Hepatic stellate cell (primary cell): Measurements from ENCODE around the gene CD70.
"Not testable (repeated sequence)": the region's sequence is repeated elsewhere in the genome, so short reads cannot be mapped to it uniquely, and the experiment has no call there.

ENCODE experiments used
- DNase-seq: peaks from one replicate; pipeline ENCODE4 v3.0.0; 2011; ENCODE audit warnings: low spot score

CD70 gene, protein sequence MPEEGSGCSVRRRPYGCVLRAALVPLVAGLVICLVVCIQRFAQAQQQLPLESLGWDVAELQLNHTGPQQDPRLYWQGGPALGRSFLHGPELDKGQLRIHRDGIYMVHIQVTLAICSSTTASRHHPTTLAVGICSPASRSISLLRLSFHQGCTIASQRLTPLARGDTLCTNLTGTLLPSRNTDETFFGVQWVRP

DNA sequence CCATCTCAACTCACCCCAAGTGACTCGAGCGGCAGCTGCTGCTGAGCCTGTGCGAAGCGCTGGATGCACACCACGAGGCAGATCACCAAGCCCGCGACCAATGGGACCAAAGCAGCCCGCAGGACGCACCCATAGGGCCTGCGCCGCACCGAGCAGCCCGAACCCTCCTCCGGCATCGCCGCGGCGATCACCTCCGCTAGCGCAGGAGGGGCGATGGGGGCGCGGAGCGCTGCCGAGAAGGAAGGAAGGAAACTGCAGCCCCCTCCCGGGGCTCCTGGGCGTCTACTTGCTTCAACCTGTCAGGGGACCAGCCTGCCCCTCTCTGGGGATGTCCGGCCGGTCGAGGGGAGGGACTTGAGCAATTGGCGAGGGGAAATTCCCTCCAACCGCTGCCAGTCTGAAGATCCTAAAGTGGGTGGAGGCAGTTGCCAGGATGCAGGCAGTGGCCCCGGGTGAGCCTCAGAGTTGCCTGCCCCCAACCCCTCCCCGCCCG lies at the start of gene CD70:
TSS of gene CD70 (minus strand) at position 324 of the 493 bp plus-strand sequence. CDS start at position 176, 148 bp downstream.
- no peak for DNase-seq

DNA sequence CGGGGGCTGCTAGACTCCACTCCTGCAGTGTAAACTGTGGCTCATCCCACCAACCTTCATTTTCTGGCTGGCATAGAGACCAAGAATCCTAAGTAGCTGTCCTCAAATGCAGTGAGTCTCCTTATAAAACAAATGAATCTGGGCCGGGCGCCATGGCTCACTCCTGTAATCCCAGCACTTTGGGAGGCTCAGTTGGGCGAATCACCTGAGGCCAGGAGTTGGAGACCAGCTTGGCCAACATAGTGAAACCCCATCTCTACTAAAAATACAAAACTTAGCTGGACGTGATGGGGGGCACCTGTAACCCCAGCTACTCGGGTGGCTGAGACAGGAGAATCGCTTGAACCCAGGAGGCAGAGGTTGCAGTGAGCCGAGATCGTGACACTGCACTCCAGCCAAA lies 49.4 kb upstream of the CD70 start:
- DNase-seq: not testable (repeated sequence)

DNA sequence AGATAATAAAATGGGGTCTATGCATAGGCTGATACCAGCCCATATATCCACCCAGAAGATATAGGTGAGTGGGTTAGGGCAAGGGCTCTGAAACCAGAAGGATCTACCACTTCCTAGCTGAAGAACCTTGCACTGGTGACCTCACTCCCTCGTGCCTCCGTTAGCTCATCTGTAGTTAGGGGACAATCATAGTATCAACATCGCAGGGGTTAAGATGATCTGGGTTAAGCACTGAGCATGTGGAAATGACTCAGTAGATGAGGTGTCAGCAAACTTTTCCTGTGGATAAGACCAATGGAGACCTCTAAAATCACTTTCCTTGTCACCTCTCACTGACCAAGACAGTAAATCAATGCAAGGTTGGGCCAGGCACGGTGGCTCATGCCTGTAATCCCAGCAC lies 48.5 kb upstream of the CD70 start:
- no peak for DNase-seq

DNA sequence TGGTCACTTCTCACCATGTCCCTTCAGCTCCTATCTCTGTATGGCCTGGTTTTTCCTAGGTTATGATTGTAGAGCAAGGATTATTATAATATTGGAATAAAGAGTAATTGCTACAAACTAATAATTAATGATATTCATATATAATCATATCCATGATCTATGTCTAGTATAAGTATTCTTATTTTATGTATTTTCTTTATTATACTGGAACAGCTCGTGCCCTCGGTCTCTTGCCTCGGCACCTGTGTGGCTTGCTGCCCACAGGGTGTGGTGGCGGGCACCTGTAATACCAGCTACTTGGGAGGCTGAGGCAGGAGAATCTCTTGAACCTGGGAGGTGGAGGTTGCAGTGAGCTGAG lies 42.5 kb upstream of the CD70 start:
- DNase-seq: not testable (repeated sequence)

DNA sequence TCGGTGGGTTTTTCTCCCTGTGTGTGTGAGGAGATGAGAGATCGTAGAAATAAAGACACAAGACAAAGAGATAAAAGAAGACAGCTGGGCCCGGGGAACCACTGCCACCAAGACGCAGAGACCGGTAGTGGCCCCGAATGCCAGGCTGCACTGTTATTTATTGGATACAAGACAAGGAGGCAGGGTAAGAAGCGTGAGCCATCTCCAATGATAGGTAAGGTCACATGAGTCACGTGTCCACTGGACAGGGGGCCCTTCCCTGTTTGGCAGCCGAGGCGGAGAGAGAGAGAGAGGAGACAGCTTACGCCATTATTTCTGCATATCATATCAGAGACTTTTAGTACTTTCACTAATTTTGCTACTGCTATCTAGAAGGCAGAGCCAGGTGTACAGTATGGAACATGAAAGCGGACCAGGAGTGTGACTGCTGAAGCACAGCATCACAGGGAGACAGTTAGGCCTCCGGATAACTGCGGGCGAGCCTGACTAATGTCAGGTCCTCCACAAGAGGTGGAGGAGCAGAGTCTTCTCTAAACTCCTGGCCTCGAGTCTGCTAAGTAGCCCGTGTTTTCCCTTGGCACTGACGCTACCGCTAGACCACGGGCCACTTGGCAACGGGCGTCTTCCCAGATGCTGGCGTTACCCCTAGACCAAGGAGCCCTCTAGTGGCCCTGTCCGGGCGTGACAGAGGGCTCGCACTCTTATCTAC lies 42.0 kb upstream of the CD70 start:
- not testable (repeated sequence) for DNase-seq

DNA sequence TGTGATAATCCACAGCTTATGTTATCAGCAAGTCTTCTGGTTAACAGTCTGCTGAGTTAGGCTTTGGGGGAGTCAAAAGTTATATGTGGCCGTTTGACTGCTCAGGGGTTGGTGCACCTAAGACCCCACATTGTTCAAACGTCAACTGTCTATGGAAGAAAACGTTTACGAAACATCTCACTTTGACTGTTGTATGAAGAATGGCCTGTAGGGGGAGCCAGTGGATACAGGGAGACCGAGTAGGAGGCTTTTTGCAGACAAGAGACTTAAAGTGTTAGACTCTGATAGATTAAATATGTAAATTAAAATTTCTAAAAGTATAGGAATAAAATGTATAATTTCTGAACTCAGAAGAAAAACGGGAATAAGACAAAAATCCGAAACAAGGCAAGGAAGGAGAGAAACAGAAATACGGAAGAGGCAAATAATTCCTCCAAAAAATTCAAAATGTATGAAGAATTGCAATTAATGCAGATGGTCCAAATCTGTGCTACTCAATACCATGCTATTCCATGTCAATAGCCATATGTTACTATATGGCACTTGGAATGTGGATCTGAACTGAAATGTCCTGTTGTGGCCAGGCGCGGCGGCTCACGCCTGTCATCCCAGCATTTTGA lies 41.2 kb upstream of the CD70 start:
- peak; percentile 43 for DNase-seq

DNA sequence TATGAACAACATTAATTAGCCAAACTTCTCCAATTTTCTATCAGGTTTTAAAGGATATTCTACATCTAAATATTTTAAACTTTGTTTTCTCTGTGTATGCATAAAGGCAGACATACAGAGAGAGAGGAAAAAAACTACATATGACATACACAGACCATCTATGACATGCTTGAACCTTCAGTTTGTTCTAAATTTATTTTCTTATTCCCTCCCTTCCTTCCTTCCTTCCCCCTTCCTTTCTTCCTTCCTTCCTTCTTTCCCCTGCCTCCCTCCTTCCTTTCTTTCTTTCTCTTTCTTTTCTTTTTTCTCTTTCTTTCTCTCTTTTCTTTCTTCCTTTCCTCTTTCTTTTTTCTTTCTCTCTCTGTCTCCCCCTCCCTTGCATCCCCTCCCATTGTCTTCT lies 35.8 kb upstream of the CD70 start:
- DNase-seq: no peak

DNA sequence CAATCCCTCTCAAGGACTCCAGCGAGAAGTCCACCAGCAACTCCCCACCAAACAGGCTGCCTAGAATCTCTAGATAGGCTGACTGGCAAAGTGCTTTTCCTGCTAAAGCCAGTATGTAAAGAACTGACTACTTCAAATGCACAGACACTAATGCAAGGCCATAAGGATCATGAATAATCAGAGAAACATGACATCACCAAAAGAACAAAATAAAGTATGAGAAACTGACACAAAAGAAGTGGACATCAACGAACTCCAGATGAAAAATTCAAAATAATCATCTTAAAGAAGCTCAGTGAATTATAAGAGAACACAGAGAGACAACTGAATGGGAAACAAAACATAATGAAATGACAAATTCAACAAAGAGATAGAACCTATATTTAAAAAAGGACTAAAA lies 26.4 kb upstream of the CD70 start:
- no peak for DNase-seq

DNA sequence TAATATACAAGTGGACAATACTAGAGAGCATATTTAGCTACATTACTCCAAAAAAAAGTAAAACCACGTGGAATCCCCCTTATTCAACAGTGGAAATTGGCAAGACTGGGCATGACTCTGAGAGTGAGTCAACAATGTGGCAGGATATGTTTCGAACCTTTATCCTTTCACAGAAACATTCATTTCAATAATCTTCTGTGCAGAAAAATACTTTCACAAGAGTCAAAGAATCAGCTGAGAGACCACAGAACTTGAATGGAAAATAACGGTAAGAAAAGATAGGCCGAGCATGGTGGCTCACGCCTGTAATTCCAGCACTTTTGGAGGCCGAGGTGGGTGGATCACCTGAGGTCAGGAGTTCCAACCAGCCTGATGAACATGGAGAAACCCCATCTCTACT lies 25.1 kb upstream of the CD70 start:
- no peak for DNase-seq

DNA sequence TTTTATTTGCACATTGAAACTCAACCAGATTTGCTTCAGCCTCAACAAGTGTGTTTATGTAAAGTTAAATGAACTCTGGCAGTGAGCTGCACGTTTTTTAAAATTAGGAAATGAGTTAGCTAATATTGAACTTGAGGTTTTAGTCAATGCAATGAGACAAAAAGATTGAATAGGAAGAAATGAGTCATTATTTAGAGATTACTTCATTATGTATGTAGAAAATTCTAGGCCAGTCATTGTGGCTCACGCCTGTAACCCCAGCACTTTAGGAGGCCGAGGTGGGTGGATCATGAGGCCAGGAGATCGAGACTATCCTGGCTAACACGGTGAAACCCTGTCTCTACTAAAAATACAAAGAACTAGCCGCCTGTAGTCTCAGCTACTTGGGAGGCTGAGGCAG lies 22.8 kb upstream of the CD70 start:
- no peak for DNase-seq

DNA sequence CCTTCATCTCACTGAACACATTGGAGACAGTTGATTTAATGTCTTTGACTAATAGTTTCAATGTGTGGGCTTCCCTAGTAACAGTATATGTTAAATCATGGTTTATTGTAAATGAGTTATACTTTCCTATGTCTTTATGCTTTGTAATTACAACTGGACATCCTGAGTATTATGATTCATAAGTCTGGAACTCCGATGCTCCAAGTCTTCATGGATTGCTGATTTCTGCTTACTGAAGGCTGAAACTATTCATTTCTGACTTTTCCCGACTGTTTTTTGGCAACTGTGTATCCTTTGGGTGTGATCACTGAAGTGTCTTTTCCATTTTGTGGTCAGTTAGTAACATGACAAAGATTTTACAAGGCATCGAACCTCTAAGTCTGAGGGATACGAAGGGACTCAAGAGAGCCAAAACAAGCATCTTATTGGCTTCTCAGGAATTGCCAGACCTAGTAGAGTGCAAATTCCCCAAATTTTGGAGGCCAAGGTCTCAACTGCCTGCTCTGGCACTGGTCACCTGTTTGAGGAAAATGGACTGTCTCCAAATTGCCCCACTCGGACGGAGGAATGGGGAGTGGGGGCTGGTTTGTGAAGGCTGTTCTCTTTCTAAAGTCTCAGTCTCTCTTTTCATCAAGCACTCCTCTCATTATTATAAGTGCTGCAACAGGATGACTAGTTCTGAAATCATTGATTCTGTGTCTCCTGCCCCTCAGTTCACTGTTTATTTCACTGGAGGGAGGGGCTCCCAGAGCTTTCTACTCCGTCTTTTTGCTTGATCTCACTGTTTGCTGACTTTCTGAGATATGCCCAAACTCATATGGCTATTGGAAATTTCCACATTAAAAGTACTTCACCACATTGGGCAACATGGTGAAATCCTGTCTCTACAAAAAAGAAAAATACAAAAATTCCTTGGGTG lies 20.2 kb upstream of the CD70 start:
- DNase-seq: peak; percentile 46

DNA sequence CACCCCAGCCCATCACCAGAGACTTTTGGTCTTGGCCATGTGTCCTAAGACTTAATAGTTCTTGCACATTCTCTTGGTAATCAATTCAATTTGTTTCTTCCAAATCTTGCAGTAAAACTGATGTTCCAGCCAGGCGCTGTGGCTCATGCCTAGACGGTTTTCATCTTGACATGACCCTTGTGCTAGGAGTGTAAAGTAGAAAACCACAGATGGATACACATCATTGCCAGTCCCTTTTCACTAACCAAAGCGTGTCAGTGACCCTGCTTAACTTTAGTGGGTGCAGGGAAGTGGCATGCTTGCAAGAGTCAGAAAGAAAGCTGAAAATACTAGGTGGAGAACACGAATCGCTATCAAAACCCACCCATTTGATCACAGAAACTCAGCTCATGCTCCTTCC lies 18.0 kb upstream of the CD70 start:
- no peak for DNase-seq

DNA sequence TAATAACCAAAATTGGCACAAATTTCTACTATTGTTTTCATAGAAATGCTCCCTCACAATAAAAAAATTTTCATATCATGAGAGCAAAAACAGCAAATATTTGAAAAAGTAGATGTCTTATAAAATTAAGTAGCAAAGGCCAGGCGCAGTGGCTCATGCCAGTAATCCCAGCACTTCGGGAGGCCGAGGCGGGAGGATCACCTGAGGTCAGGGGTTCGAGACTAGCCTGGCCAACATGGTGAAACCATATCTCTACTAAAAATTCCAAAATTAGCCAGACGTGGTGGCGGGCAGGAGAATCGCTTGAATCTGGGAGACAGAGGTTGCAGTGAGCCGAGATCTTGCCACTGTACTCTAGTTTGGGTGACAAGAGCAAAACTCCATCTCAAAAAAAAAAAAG lies 17.2 kb upstream of the CD70 start:
- DNase-seq: not testable (repeated sequence)

DNA sequence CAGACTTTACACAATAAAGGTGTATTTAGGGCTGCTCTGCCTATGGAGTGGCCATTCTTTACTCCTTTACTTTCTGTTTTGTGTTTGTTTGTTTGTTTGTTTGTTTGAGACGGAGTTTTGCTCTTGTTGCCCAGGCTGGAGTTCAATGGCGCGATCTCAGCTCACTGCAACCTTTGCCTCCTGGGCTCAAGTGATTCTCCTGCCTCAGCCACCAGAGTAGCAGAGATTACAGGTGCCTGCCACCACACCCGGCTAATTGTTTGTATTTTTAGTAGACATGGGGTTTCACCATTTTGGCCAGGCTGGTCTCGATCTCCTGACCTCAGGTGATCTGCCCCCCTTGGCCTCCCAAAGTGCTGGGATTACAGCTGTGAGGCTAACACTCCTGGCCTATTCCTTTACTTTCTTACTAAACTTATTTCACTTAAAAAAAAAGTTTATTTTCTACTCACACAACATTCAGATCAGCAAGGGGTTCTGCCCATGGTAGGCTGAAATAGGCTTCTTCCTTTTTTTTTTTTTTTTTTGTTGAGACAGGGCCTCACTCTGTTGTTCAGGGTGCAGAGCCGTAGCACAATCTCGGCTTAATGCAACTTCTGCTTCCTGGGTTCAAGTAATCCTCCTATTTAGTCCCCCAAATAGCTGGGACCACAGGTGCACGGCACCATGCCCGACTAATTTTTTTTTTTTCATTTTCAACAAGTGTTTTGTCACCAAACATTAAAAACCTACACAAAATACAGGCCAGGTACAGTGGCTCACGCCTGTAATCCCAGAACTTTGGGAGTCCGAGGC lies 15.5 kb upstream of the CD70 start:
- DNase-seq: not testable (repeated sequence)

DNA sequence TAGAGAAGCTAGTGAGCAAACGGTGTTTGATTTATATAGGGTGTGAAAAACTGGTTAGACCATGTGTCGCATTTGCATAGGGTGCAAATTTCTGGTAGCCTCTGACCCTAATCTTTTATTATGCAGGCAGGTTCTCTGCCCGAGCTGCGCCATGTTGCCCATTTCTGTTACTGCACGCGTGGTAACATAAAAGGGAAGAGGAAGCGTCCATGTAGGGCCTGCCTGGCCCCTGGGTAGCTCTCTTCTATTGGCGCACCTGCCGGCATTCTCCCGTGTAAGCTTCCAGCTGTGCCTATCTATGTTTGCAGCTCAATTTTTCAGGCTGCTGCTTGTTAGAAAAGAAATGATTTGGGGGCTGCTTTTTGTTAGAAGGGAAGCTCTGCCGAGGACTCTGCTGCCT lies 14.0 kb upstream of the CD70 start:
- no peak for DNase-seq

DNA sequence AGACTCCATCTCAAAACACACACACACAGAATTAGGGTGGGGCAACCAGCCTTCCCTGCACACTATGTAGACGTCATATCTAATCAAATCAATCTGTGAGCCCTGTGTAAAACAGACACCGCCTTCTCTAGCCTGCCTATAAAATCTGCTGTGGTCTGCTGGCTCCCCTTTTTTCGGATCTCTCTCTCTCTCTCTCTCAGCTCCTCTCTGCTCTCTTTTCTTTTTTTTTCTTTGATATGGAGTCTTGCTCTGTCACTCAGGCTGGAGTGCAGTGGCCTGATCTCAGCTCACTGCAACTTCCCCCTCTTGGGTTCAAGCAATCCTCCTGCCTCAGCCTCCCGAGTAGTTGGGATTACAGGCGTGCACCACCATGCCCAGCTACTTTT lies 11.8 kb upstream of the CD70 start:
- DNase-seq: no peak

DNA sequence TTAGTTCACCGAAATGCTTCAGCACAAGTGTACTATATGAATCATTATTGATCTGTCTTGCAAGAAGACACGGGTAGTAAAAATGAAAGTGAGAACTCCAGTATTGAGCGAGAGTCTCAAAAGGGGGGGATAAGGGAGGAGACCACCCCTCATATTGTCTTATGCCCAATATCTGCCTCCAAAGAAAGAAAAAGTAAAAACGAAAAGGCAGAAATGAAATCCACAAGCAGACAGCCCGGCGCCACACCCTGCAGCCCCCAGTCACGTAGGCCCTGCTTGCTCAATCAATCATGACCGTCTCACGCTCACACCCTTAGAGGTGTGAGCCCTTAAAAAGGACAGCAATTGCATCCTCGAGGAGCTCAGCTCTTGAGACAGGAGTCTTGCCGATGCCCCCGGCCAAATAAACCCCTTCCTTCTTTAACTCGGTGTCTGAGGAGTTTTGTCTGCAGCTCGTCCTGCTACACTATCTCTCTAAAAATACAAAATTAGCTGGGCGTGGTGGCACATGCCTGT lies 10.6 kb upstream of the CD70 start:
- DNase-seq: not testable (repeated sequence)

DNA sequence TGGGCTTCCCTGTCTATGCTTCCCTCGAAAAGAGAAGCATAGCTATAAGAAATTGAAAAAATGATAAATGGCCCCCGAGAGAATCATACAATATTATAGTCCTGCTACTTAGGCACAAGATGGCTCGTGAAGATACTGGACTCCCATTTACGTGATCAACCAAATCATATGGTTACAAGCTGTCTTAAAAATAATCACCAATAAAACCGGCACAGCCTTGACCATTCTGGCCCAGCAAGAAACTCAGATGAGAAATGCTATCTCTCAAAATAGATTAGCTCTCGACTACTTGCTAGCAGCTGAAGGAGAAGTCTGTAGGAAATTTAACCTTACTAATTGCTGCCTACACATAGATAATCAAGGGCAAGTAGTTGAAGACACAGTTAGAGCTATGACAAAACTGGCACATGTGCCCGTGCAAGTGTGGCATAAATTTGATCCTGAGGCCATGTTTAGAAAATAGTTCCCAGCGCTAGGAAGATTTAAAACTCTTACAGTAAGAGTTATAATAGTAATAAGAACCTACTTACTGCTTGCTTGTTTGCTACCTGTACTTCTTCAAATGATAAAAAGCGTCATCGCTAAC lies 10.1 kb upstream of the CD70 start:
- DNase-seq: not testable (repeated sequence)

DNA sequence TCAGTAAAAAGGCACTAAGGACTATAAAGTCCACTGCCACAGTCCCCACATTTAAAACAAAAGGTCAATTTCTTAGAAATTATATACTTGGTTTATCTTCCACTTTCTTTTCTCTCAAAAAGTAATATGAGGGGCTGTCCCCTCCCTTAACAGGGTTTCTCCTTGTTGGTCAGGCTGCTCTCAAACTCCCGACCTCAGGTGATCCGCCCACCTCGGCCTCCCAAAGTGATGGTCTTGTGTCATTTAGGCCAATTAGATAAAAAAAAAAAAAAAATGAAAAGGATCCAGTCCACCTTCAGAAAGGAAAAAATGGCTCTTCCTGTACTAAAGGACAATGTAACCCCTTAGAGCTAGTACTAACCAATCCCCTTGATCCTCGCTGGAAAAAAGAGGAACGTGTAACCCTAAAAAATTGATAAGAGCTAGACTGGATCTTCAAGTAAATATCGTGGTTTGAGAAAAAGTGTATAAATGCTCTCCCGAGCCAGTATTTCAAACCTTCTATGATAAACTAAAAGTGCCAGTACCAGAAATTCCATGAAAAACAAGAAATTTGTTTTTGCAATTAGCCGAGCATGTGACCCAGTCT lies 9.0 kb upstream of the CD70 start:
- no peak for DNase-seq

DNA sequence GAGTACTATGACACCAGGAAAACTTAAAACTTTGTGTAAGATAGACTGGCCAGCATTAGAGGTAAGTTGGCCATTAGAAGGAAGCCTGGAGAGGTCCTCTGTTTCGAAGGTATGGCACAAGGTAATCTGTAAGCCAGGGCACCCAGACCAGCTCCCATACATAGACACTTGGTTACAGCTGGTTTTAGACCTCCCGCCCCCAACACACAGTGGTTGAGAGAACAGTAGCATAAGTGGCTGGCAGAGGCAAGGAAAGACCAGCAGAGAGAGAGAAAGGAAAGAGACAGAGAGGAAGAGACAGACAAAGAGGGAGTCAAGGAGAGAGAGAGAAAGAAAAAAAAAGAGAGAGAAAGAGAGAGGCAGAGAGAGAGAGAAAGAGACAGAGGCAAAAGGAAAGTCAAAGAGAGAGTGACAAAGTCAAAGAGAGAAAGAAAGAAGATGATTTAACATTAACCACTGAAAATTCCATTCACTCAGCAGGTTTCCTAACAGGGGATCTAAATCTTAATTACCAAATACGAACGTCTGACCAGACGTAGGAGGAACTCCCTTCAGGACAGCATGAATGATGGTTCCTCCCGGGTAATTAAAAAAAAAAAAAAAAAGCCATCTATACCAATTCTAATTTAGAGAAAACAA lies 7.4 kb upstream of the CD70 start:
- DNase-seq: not testable (repeated sequence)
